22Rv1 (cell line): ENCODE results near the gene ERAP2.

Experiments
- CTCF ChIP-seq: fragments of 450-650 bp; IDR thresholded peaks from 2 replicates; pipeline ENCODE4 v1.5.1; 2017; ENCODE audit warnings: mild to moderate bottlenecking
- ZFX ChIP-seq: fragments of 450-650 bp; IDR thresholded peaks from 2 replicates; pipeline ENCODE4 v1.6.1; 2017; ENCODE audit warnings: antibody characterized with exemption, borderline replicate concordance

DNA sequence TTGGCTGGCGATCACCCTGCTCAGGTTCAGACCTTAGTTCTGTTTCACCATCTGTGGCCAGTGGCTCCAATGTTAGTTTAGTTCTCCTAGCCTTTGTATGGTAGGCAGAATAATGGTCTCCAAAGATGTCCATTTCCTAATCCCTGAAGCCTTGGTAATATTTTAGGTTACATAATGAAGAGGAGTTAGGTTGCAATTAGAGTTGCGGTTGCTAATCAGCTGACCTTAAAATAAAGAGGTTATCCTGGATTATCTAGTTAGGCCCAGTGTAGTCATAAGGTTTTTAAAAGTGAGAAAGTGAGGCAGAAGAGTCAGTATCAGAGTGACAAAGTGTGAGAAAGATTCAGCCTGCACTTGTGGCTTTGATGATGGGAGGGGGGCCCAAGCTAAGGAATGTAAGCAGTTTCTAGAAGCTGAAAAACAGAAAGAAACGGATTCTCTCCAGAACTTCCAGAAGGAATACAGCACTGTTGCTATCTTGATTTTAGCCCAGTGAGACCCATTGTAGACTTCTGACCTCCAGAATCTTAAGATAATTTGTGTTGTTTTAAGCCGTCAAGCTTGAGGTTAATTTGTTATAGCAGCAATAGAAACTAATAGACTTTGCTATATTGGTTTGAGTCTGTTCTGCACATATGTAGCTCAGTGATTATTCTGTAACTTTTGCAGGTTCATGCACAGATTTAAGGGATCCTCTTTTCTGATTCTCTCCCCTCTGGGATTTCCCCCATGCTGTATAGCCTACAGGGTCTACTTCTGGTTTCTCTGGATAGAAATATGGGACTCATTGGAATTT, 81.2 kb downstream of the ERAP2 start:
- TF ChIP-seq CTCF (no peak), ZFX (no peak)
